Measurements from ENCODE around the gene UMODL1.

Gene UMODL1

GRCh38 chr21:42071146-42071737, at the start of gene UMODL1:
TSS of gene UMODL1 (plus strand) at chr21:42071317. CDS start at chr21:42071317, 0 bp downstream.
- Histone ChIP-seq H2AFZ (ENCODE audit: low read length, unreplicated experiment) (no peak within 1 kb of the TSS), H3K27ac (ENCODE audit: low read depth, low read length) (no peak within 1 kb of the TSS), H3K36me3 (ENCODE audit: insufficient read depth, low read length) (no peaks in the 10 kb centered on the region), H3K4me3 (ENCODE audit: low read depth, low read length) (no peak within 1 kb of the TSS), H3K79me2 (ENCODE audit: control insufficient read depth, insufficient read depth, low read length, unreplicated experiment) (no peaks in the 10 kb centered on the region), H3K27me3 (ENCODE audit: insufficient read depth, low read length) (peaks cover 33% of the 10 kb centered on the region), H3K4me1 (ENCODE audit: control insufficient read depth, insufficient read depth, low read length, unreplicated experiment) (no peaks in the 10 kb centered on the region)

GRCh38 chr21:42021371-42022090, 49.6 kb upstream of the UMODL1 start:
- H3K27me3 ChIP-seq (ENCODE audit: insufficient read depth, low read length), result peaks cover 23% of the 10 kb centered on the region; the same call in 1 of the 2 replicates
- H3K36me3 ChIP-seq (ENCODE audit: insufficient read depth, low read length), result no peaks in the 10 kb centered on the region
- H3K4me3 ChIP-seq (ENCODE audit: low read depth, low read length), result no peak overlapping the region
- H3K4me1 ChIP-seq (ENCODE audit: control insufficient read depth, insufficient read depth, low read length, unreplicated experiment), result no peaks in the 10 kb centered on the region
- no peak overlapping the region for H2AFZ ChIP-seq (ENCODE audit: low read length, unreplicated experiment)
- H3K27ac ChIP-seq (ENCODE audit: low read depth, low read length), result no peak overlapping the region
- no peaks in the 10 kb centered on the region for H3K79me2 ChIP-seq (ENCODE audit: control insufficient read depth, insufficient read depth, low read length, unreplicated experiment)

GRCh38 chr21:42022091-42022430, 49.1 kb upstream of the UMODL1 start:
- H3K4me3 ChIP-seq (ENCODE audit: low read depth, low read length), result no peak overlapping the region
- no peak overlapping the region for H2AFZ ChIP-seq (ENCODE audit: low read length, unreplicated experiment)
- H3K27ac ChIP-seq (ENCODE audit: low read depth, low read length), result no peak overlapping the region
- no peaks in the 10 kb centered on the region for H3K4me1 ChIP-seq (ENCODE audit: control insufficient read depth, insufficient read depth, low read length, unreplicated experiment)
- H3K27me3 ChIP-seq (ENCODE audit: insufficient read depth, low read length), result peaks cover 23% of the 10 kb centered on the region; the same call in 1 of the 2 replicates
- H3K79me2 ChIP-seq (ENCODE audit: control insufficient read depth, insufficient read depth, low read length, unreplicated experiment), result no peaks in the 10 kb centered on the region
- no peaks in the 10 kb centered on the region for H3K36me3 ChIP-seq (ENCODE audit: insufficient read depth, low read length)

- H2AFZ ChIP-seq (ENCODE audit: low read length, unreplicated experiment), result no peak overlapping the region
- peaks cover 23% of the 10 kb centered on the region; the same call in 1 of the 2 replicates for H3K27me3 ChIP-seq (ENCODE audit: insufficient read depth, low read length)
- H3K4me3 ChIP-seq (ENCODE audit: low read depth, low read length), result no peak overlapping the region
- no peaks in the 10 kb centered on the region for H3K4me1 ChIP-seq (ENCODE audit: control insufficient read depth, insufficient read depth, low read length, unreplicated experiment)
- H3K27ac ChIP-seq (ENCODE audit: low read depth, low read length), result no peak overlapping the region
- H3K36me3 ChIP-seq (ENCODE audit: insufficient read depth, low read length), result no peaks in the 10 kb centered on the region
- no peaks in the 10 kb centered on the region for H3K79me2 ChIP-seq (ENCODE audit: control insufficient read depth, insufficient read depth, low read length, unreplicated experiment)
Measured at GRCh38 chr21:42022906-42023305, 48.2 kb upstream of the UMODL1 start.

- H2AFZ ChIP-seq (ENCODE audit: low read length, unreplicated experiment), result no peak overlapping the region
- H3K36me3 ChIP-seq (ENCODE audit: insufficient read depth, low read length), result no peaks in the 10 kb centered on the region
- no peak overlapping the region for H3K4me3 ChIP-seq (ENCODE audit: low read depth, low read length)
- peaks cover 19% of the 10 kb centered on the region; the same call in 1 of the 2 replicates for H3K27me3 ChIP-seq (ENCODE audit: insufficient read depth, low read length)
- no peaks in the 10 kb centered on the region for H3K4me1 ChIP-seq (ENCODE audit: control insufficient read depth, insufficient read depth, low read length, unreplicated experiment)
- no peak overlapping the region for H3K27ac ChIP-seq (ENCODE audit: low read depth, low read length)
- no peaks in the 10 kb centered on the region for H3K79me2 ChIP-seq (ENCODE audit: control insufficient read depth, insufficient read depth, low read length, unreplicated experiment)
Measured at GRCh38 chr21:42025376-42026081, 45.6 kb upstream of the UMODL1 start.

GRCh38 chr21:42026082-42026435, 45.1 kb upstream of the UMODL1 start:
- H3K4me3 ChIP-seq (ENCODE audit: low read depth, low read length), result no peak overlapping the region
- H2AFZ ChIP-seq (ENCODE audit: low read length, unreplicated experiment), result no peak overlapping the region
- H3K4me1 ChIP-seq (ENCODE audit: control insufficient read depth, insufficient read depth, low read length, unreplicated experiment), result no peaks in the 10 kb centered on the region
- no peaks in the 10 kb centered on the region for H3K36me3 ChIP-seq (ENCODE audit: insufficient read depth, low read length)
- no peak overlapping the region for H3K27ac ChIP-seq (ENCODE audit: low read depth, low read length)
- peaks cover 15% of the 10 kb centered on the region; the same call in 1 of the 2 replicates for H3K27me3 ChIP-seq (ENCODE audit: insufficient read depth, low read length)
- H3K79me2 ChIP-seq (ENCODE audit: control insufficient read depth, insufficient read depth, low read length, unreplicated experiment), result no peaks in the 10 kb centered on the region

- H2AFZ ChIP-seq (ENCODE audit: low read length, unreplicated experiment), result no peak overlapping the region
- H3K79me2 ChIP-seq (ENCODE audit: control insufficient read depth, insufficient read depth, low read length, unreplicated experiment), result no peaks in the 10 kb centered on the region
- no peak overlapping the region for H3K4me3 ChIP-seq (ENCODE audit: low read depth, low read length)
- no peaks in the 10 kb centered on the region for H3K4me1 ChIP-seq (ENCODE audit: control insufficient read depth, insufficient read depth, low read length, unreplicated experiment)
- H3K27ac ChIP-seq (ENCODE audit: low read depth, low read length), result no peak overlapping the region
- 0 out of 2 replicates have a peak, but pooled peaks cover 7% of the 10 kb centered on the region for H3K27me3 ChIP-seq (ENCODE audit: insufficient read depth, low read length)
- H3K36me3 ChIP-seq (ENCODE audit: insufficient read depth, low read length), result no peaks in the 10 kb centered on the region
Measured at GRCh38 chr21:42027085-42027821, 43.9 kb upstream of the UMODL1 start.

GRCh38 chr21:42027822-42028765, 43.0 kb upstream of the UMODL1 start:
- H3K79me2 ChIP-seq (ENCODE audit: control insufficient read depth, insufficient read depth, low read length, unreplicated experiment), result no peaks in the 10 kb centered on the region
- H3K36me3 ChIP-seq (ENCODE audit: insufficient read depth, low read length), result no peaks in the 10 kb centered on the region
- H3K4me3 ChIP-seq (ENCODE audit: low read depth, low read length), result no peak overlapping the region
- 0 out of 2 replicates have a peak, but pooled peaks cover 7% of the 10 kb centered on the region for H3K27me3 ChIP-seq (ENCODE audit: insufficient read depth, low read length)
- H3K27ac ChIP-seq (ENCODE audit: low read depth, low read length), result no peak overlapping the region
- no peaks in the 10 kb centered on the region for H3K4me1 ChIP-seq (ENCODE audit: control insufficient read depth, insufficient read depth, low read length, unreplicated experiment)
- no peak overlapping the region for H2AFZ ChIP-seq (ENCODE audit: low read length, unreplicated experiment)

GRCh38 chr21:42028766-42029425, 42.2 kb upstream of the UMODL1 start:
- 0 out of 2 replicates have a peak, but pooled peaks cover 3% of the 10 kb centered on the region for H3K27me3 ChIP-seq (ENCODE audit: insufficient read depth, low read length)
- no peaks in the 10 kb centered on the region for H3K79me2 ChIP-seq (ENCODE audit: control insufficient read depth, insufficient read depth, low read length, unreplicated experiment)
- H3K27ac ChIP-seq (ENCODE audit: low read depth, low read length), result no peak overlapping the region
- no peaks in the 10 kb centered on the region for H3K36me3 ChIP-seq (ENCODE audit: insufficient read depth, low read length)
- no peak overlapping the region for H2AFZ ChIP-seq (ENCODE audit: low read length, unreplicated experiment)
- no peak overlapping the region for H3K4me3 ChIP-seq (ENCODE audit: low read depth, low read length)
- no peaks in the 10 kb centered on the region for H3K4me1 ChIP-seq (ENCODE audit: control insufficient read depth, insufficient read depth, low read length, unreplicated experiment)

Data from ACC112 (cell line).